HCT116 (cell line): ENCODE measurements around the gene UBE2O. TPM values are rescaled to one million over a fixed set of nuclear protein-coding genes. Genes with fewer than 3 reads are reported as not detected.
A peak's percentile ranks its signal among the peaks of the same experiment; 100 is the strongest.

Source experiments
- ATAC-seq: fragments of 200-7000 bp; cut with Tn5 transposase; 2 replicates; pipeline ENCODE4 v1.9.1; 2020; ENCODE audit warnings: mild to moderate bottlenecking, moderate library complexity
- BruUV-seq: library from RNA; stranded (reverse); fragments of 400-500 nt; replicated peaks from 2 replicates; lab custom pipeline; 2021; lab: Mats Ljungman, UMichigan
- CTCF ChIA-PET: fragments of 300-600 bp; sonication (Branson Sonifier 250); formaldehyde crosslinking; loops from one replicate; lab custom pipeline; 2021; ENCODE audit warnings: antibody characterized with exemption; lab: Charles Lee
- POLR2A ChIA-PET: fragments of 300-600, 350-600 bp; sonication (Branson Sonifier 250); formaldehyde crosslinking; loops from one replicate; lab custom pipeline; 2021; ENCODE audit warnings: antibody characterized with exemption; lab: Charles Lee
- RAD21 ChIA-PET, 2 experiments: fragments of 300-600 bp; sonication (Branson Sonifier 250); formaldehyde crosslinking; loops; one replicate each; lab custom pipeline; 2023; ENCODE audit warnings: low total read pairs in 2 of 2; ENCODE audit not compliant: uncharacterized antibody in 2 of 2, unreplicated experiment in 2 of 2, low non-redundant PET in 1 of 2; lab: Charles Lee
- DNase-seq: peaks from one replicate; pipeline ENCODE4 v3.0.0-alpha.2; 2010; ENCODE audit warnings: low read depth, low spot score
- H2AFZ ChIP-seq: fragments of 200-600 bp; shearing (Covaris generic), sonication (generic); 2 replicates; pipeline ENCODE4 v1.6.1; 2017; ENCODE audit warnings: low read depth, mixed run types, mixed read lengths, antibody characterized with exemption, low read length; ENCODE audit not compliant: poor library complexity, severe bottlenecking
- H3K27ac ChIP-seq: 2 replicates; pipeline ENCODE4 v1.5.1; 2012; ENCODE audit warnings: low read depth, low read length
- H3K27me3 ChIP-seq: fragments of 200-600 bp; sonication (generic); 2 replicates; pipeline ENCODE4 v1.6.1; 2016; ENCODE audit warnings: mixed run types, low read length, mixed read lengths; ENCODE audit not compliant: insufficient read depth
- H3K36me3 ChIP-seq, 2 experiments: fragments of 200-500 bp in 1 of 2; fragments of 200-600 bp in 1 of 2; sonication (Bioruptor generic) in 1 of 2; sonication (generic) in 1 of 2; 2 replicates each; pipeline versions ENCODE4 v1.5.1 to v1.6.1; 2014 to 2016; ENCODE audit warnings: low read length in 2 of 2, inconsistent platforms in 1 of 2, mixed read lengths in 1 of 2, mixed run types in 1 of 2; ENCODE audit not compliant: insufficient read depth in 2 of 2, control insufficient read depth in 1 of 2
- H3K4me1 ChIP-seq, 2 experiments: fragments of 200-600 bp in 1 of 2; sonication (generic) in 1 of 2; 2 replicates each; pipeline versions ENCODE4 v1.5.1 to v1.6.1; 2012 to 2017; ENCODE audit warnings: low read length in 2 of 2, inconsistent platforms in 1 of 2, mild to moderate bottlenecking in 1 of 2, mixed read lengths in 1 of 2, mixed run types in 1 of 2, moderate library complexity in 1 of 2; ENCODE audit not compliant: insufficient read depth in 2 of 2, control insufficient read depth in 1 of 2
- H3K4me2 ChIP-seq: fragments of 200-600 bp; sonication (generic); 2 replicates; pipeline ENCODE4 v1.6.1; 2017; ENCODE audit warnings: mixed run types, low read length, mixed read lengths
- H3K4me3 ChIP-seq, 2 experiments: fragments of 200-600 bp in 1 of 2; sonication (generic) in 1 of 2; replicated peaks in 1 of 2; 2 replicates each; pipeline ENCODE4 v1.5.1; 2011 to 2016; ENCODE audit warnings: low read length in 2 of 2, control low read depth in 1 of 2, low read depth in 1 of 2, mild to moderate bottlenecking in 1 of 2, mixed read lengths in 1 of 2, mixed run types in 1 of 2
- H3K79me2 ChIP-seq: fragments of 200-600 bp; sonication (generic); 2 replicates; pipeline ENCODE4 v1.6.1; 2017; ENCODE audit warnings: mild to moderate bottlenecking, mixed run types, low read length, moderate library complexity, mixed read lengths; ENCODE audit not compliant: insufficient read depth
- H3K9ac ChIP-seq: fragments of 200-600 bp; sonication (generic); 2 replicates; pipeline ENCODE4 v1.6.1; 2016; ENCODE audit warnings: low read length, mixed read lengths
- H3K9me2 ChIP-seq: fragments of 200-600 bp; sonication (generic), shearing (Covaris generic); 2 replicates; pipeline ENCODE4 v1.6.1; 2017; ENCODE audit warnings: mixed run types, mild to moderate bottlenecking, moderate library complexity; ENCODE audit not compliant: insufficient read depth
- H3K9me3 ChIP-seq, 2 experiments: fragments of 200-500 bp in 1 of 2; fragments of 200-600 bp in 1 of 2; sonication (Bioruptor generic) in 1 of 2; sonication (generic) in 1 of 2; 2 replicates each; pipeline ENCODE4 v1.6.1; 2014 to 2017; ENCODE audit warnings: low read length in 2 of 2, mixed read lengths in 2 of 2, inconsistent platforms in 1 of 2, low read depth in 1 of 2, mild to moderate bottlenecking in 1 of 2, mixed run types in 1 of 2, moderate library complexity in 1 of 2; ENCODE audit not compliant: control insufficient read depth in 1 of 2, insufficient read depth in 1 of 2
- H4K20me1 ChIP-seq: fragments of 200-600 bp; sonication (generic), shearing (Covaris generic); 2 replicates; pipeline ENCODE4 v1.6.1; 2017; ENCODE audit warnings: mixed run types, mild to moderate bottlenecking, moderate library complexity; ENCODE audit not compliant: insufficient read depth
- EZH2 ChIP-seq: fragments of 200-600 bp; sonication (generic); IDR thresholded peaks from 2 replicates; pipeline ENCODE4 v1.6.1; 2017; ENCODE audit warnings: antibody characterized with exemption, mixed run types
- JUND ChIP-seq: IDR thresholded peaks from 2 replicates; pipeline ENCODE4 v1.6.1; 2012
- SIN3A ChIP-seq: IDR thresholded peaks from 2 replicates; pipeline ENCODE4 v1.6.1; 2012; ENCODE audit warnings: low read depth
- SRF ChIP-seq: IDR thresholded peaks from 2 replicates; pipeline ENCODE4 v1.6.1; 2012; ENCODE audit warnings: low read depth
- ZNF274 ChIP-seq: fragments of 200-500 bp; sonication (Bioruptor generic); IDR thresholded peaks from 2 replicates; pipeline ENCODE4 v1.6.1; 2014; ENCODE audit warnings: mild to moderate bottlenecking, low read depth, low read length, inconsistent platforms
- intact Hi-C: fragments of 100-400 bp; cut with micrococcal nuclease; formaldehyde crosslinking; loops from 2 replicates; pipeline ENCODE4 v1.10.0; 2022
- total RNA-seq: library from RNA; stranded (reverse); gene quantifications from one replicate; pipeline ENCODE4 v1.2.1, GENCODE V29; 2021; ENCODE audit not compliant: unreplicated experiment

Gene UBE2O
- total RNA-seq, 1 experiment from 2014 or later, result 59.1 TPM

DNA sequence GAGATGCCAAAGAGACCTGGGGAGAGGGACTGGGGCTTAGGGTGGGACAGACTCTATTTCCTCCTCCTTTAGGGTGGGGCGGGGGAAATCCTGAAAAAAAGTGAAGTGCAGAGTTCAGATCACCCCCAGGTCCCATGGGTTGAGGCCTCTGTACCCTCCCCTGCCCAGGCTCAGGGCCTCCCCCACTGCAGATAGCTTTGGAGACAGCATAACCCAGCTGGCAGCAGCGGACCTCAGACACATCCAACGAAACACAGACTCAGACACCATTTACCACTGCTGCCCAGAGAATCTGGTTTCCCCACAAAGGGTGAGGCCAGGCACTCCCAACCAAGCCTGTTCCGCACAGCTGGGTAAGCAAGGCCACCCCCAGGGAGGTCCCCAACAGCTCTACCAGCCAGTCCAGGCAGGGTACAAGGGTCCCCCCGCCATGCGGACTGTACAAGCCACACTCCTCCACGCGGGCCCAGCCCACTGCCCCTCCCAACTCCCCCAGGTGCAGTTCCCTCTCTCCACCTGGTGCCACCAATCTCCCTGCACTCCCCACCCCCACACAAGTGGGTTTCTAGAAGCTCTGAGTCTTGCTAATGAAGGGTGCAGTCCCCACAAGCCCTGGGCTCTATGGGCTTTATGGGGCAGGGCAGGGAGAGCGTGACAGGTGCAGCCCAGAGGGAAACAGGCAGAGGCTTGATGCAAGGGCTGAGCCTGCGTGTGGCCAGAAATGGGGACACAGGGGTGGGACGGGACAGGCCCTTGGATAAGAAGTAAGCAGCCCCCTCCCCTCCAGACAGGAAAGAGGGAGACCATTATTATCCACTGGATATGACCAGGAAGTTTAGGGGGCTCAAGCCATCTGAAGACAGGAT lies 39.4 kb upstream of the UBE2O start:
- H3K9me3 ChIP-seq, result no peaks in the 10 kb centered on the region

DNA sequence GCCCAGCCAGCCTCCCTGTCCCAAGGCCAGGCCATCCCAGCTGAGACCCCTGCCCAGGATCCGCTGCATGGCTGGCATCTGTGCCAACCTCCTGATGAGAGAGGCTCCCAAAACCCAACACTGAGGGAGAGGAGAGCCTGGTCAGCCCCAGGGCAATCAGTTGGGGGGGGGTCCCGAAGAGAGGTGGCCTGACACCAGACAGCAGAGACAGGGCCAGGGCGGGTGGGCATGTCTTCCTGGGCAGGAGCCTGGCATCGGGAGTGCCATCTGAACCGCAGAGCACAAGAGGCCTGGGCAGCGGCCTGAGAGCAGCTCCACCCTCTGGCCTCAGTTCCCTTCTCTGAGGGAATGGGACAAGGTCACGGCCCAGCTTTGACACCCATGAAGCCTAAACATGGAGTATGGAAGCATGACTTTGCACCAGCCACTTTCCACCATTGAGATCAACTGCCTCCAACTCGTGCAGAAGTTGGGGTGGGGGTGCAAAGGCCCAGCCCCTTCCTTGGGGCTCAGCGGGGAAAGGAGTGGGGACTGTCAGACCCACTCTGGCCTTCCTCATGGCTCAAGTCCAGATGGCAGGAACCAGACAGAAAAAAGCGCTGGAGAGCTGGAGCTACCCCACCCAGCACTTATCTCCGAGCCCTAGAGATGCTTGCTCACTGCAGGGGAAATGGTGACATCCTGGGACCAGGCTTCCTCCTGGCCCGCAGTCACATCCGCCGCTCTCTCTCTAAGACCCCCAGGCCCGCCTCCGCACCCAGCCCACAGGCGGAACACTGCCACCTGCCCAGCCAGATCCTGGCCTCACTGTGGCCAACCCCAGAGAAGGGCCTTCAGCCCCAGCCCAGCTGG lies 38.5 kb upstream of the UBE2O start:
- DNase-seq (no peak), ATAC-seq (no peak)
- TF ChIP-seq EZH2, result no peak
- TF ChIP-seq SIN3A, result no peak
- no peak for TF ChIP-seq JUND
- no peak for TF ChIP-seq SRF
- ChIA-PET RAD21 (interaction anchor here in 1 of 2 experiments (0.5 kb wide), 1 partner anchor 359 kb away, joined by 10 read pairs; no protein-coding TSS in a partner anchor), CTCF (interaction anchor here (1.7 kb wide), 1 partner anchor 32 kb away, joined by 4 read pairs; no protein-coding TSS in a partner anchor), POLR2A (interaction anchor here (2.0 kb wide), 1 partner anchor 9 kb away, joined by 7 read pairs; the partner anchor contains the start of gene RHBDF2)
- Histone ChIP-seq H2AFZ (no peak overlapping the region), H3K9me3 (no peaks in the 10 kb centered on the region), H3K9ac (no peak overlapping the region), H3K27me3 (no peaks in the 10 kb centered on the region), H3K4me2 (no peak overlapping the region), H3K27ac (no peak overlapping the region), H3K9me2 (no peaks in the 10 kb centered on the region), H3K79me2 (peaks cover 11% of the 10 kb centered on the region), H3K4me1 (peaks cover 4 to 44% of the 10 kb centered on the region in 2 experiments; a peak in 3 of 4 replicates), H3K4me3 (no peak overlapping the region), H4K20me1 (no peaks in the 10 kb centered on the region), H3K36me3 (peaks cover 3 to 5% of the 10 kb centered on the region in 2 experiments; a peak in 1 of 4 replicates)
- intact Hi-C loops, result no loop called here
- BruUV-seq, result no TSS peak

More for the DNA sequence above, 39.4 kb upstream of the UBE2O start:
- no peaks in the 10 kb centered on the region for H3K9me2 ChIP-seq
- H3K27ac ChIP-seq, result no peak overlapping the region
- peaks cover 19% of the 10 kb centered on the region for H3K79me2 ChIP-seq
- peak; percentile 13; the same call in 1 of the 2 replicates for ATAC-seq
- H4K20me1 ChIP-seq, result no peaks in the 10 kb centered on the region
- CTCF ChIA-PET, result no interaction called here
- H3K36me3 ChIP-seq, result peaks cover 3 to 5% of the 10 kb centered on the region in 2 experiments; a peak in 1 of 4 replicates
- peak overlapping the region; percentile 31 for H3K4me2 ChIP-seq
- RAD21 ChIA-PET, result interaction anchor here in 1 of 2 experiments (0.5 kb wide), 1 partner anchor 360 kb away, joined by 10 read pairs; no protein-coding TSS in a partner anchor
- POLR2A ChIA-PET, result no interaction called here
- TF ChIP-seq ZNF274, result no peak
- BruUV-seq, result no TSS peak
- no peak overlapping the region for H3K4me3 ChIP-seq
- H3K27me3 ChIP-seq, result no peaks in the 10 kb centered on the region
- intact Hi-C loops, result no loop called here
- H2AFZ ChIP-seq, result no peak overlapping the region
- H3K4me1 ChIP-seq, result peaks cover 4 to 41% of the 10 kb centered on the region in 2 experiments; a peak in 2 of 4 replicates
- no peak for DNase-seq
- H3K9ac ChIP-seq, result no peak overlapping the region
